Progenitor cell of endocrine pancreas (in vitro differentiated cells): ENCODE measurements around the gene CFAP43. TPM values are rescaled to one million over a fixed set of nuclear protein-coding genes. Genes with fewer than 3 reads are reported as not detected.
"Not testable (repeated sequence)": the region's sequence is repeated elsewhere in the genome, so short reads cannot be mapped to it uniquely, and the experiment has no call there.

Source experiments
- DNase-seq: peaks from one replicate; pipeline ENCODE4 v3.0.0; 2021; ENCODE audit warnings: low spot score; ENCODE audit not compliant: unreplicated experiment
- H3K27ac Mint-ChIP-seq: 2 replicates; pipeline ENCODE4 v1.8.0; 2021; ENCODE audit warnings: mild to moderate bottlenecking, moderate library complexity, mixed read lengths
- H3K27me3 Mint-ChIP-seq: 2 replicates; pipeline ENCODE4 v1.8.0; 2021; ENCODE audit warnings: mixed read lengths
- H3K36me3 Mint-ChIP-seq: 2 replicates; pipeline ENCODE4 v1.8.0; 2022; ENCODE audit warnings: mixed read lengths; ENCODE audit not compliant: insufficient read depth
- H3K4me1 Mint-ChIP-seq: 2 replicates; pipeline ENCODE4 v1.8.0; 2021; ENCODE audit warnings: low read depth, mixed read lengths
- H3K4me3 Mint-ChIP-seq: 2 replicates; pipeline ENCODE4 v1.8.0; 2021; ENCODE audit warnings: low read depth, mild to moderate bottlenecking, moderate library complexity, mixed read lengths
- H3K9me3 Mint-ChIP-seq: 2 replicates; pipeline ENCODE4 v1.8.0; 2021; ENCODE audit warnings: low read depth, mixed read lengths
- CTCF ChIP-seq: fragments of 200-600 bp; sonication (generic); IDR thresholded peaks from one replicate; pipeline ENCODE4 v1.5.0; 2021; ENCODE audit warnings: antibody characterized with exemption, mild to moderate bottlenecking; ENCODE audit not compliant: unreplicated experiment
- total RNA-seq: library from RNA; stranded (reverse); gene quantifications from 2 replicates; pipeline ENCODE4 v1.2.1, GENCODE V29; 2021

The CFAP43 gene
- total RNA-seq, 1 donor from 2014 or later, result 5.4 TPM

- Mint-ChIP-seq H3K4me3 (no peak overlapping the region), H3K27ac (no peak overlapping the region), H3K27me3 (no peaks in the 10 kb centered on the region), H3K4me1 (no peaks in the 10 kb centered on the region), H3K9me3 (no peaks in the 10 kb centered on the region), H3K36me3 (no peaks in the 10 kb centered on the region)
- no peak for TF ChIP-seq CTCF
- DNase-seq, result no peak
These were observed 48.5 kb downstream of the CFAP43 start for GRCh38 chr10:104183682-104184081.

GRCh38 chr10:104174136-104174535 is 58.0 kb downstream of the CFAP43 start:
- not testable (repeated sequence) for DNase-seq, H3K4me1 Mint-ChIP-seq, H3K36me3 Mint-ChIP-seq, H3K27me3 Mint-ChIP-seq, H3K4me3 Mint-ChIP-seq, H3K27ac Mint-ChIP-seq
- H3K9me3 Mint-ChIP-seq, result peaks cover 12% of the 10 kb centered on the region

GRCh38 chr10:104170610-104171254 is 61.4 kb downstream of the CFAP43 start:
- H3K9me3 Mint-ChIP-seq, result peaks cover 12% of the 10 kb centered on the region
- DNase-seq, result no peak
- H3K4me3 Mint-ChIP-seq, result no peak overlapping the region
- H3K27ac Mint-ChIP-seq, result no peak overlapping the region
- no peaks in the 10 kb centered on the region for H3K4me1 Mint-ChIP-seq
- peaks cover 3% of the 10 kb centered on the region for H3K27me3 Mint-ChIP-seq
- no peaks in the 10 kb centered on the region for H3K36me3 Mint-ChIP-seq
- TF ChIP-seq CTCF, result no peak

GRCh38 chr10:104155591-104155990 is 76.6 kb downstream of the CFAP43 start:
- DNase-seq, result no peak
- Mint-ChIP-seq H3K4me3 (no peak overlapping the region), H3K27me3 (peaks cover 7% of the 10 kb centered on the region), H3K9me3 (peaks cover 16% of the 10 kb centered on the region), H3K4me1 (no peaks in the 10 kb centered on the region), H3K36me3 (peaks cover 8% of the 10 kb centered on the region), H3K27ac (no peak overlapping the region)
- no peak for TF ChIP-seq CTCF

GRCh38 chr10:104151737-104152136 is 80.4 kb downstream of the CFAP43 start:
- Mint-ChIP-seq H3K36me3 (peaks cover 8% of the 10 kb centered on the region), H3K9me3 (peaks cover 24% of the 10 kb centered on the region), H3K4me3 (no peak overlapping the region), H3K4me1 (no peaks in the 10 kb centered on the region), H3K27ac (no peak overlapping the region), H3K27me3 (peaks cover 10% of the 10 kb centered on the region)
- no peak for TF ChIP-seq CTCF
- no peak for DNase-seq

- no peak for TF ChIP-seq CTCF
- H3K36me3 Mint-ChIP-seq, result peaks cover 8% of the 10 kb centered on the region
- DNase-seq, result no peak
- H3K27me3 Mint-ChIP-seq, result peaks cover 3% of the 10 kb centered on the region
- peaks cover 24% of the 10 kb centered on the region for H3K9me3 Mint-ChIP-seq
- no peak overlapping the region for H3K4me3 Mint-ChIP-seq
- no peaks in the 10 kb centered on the region for H3K4me1 Mint-ChIP-seq
- H3K27ac Mint-ChIP-seq, result no peak overlapping the region
These were observed 82.0 kb downstream of the CFAP43 start for GRCh38 chr10:104150139-104150538.
